Right renal cortex interstitium (tissue), 3 donors: ENCODE measurements around the gene WIZ. TPM values are rescaled to one million over a fixed set of nuclear protein-coding genes. Genes with fewer than 3 reads are reported as not detected.
A peak's percentile ranks its signal among the peaks of the same experiment; 100 is the strongest.

ENCODE experiments used
- DNase-seq, 3 donors: peaks; one replicate each; pipeline ENCODE4 v3.0.0-alpha.2; 2013; ENCODE audit warnings: low read depth in 3 of 3, low spot score in 2 of 3
- polyA plus RNA-seq, 3 donors: library from polyadenylated mRNA; unstranded; fragments of 120-200 nt; gene quantifications; one replicate each; pipeline ENCODE4 v1.2.1, GENCODE V29; 2013; ENCODE audit not compliant: insufficient read length in 3 of 3

WIZ gene
- polyA plus RNA-seq, 3 donors: 22.4 to 26.1 (median 22.4) TPM

DNA sequence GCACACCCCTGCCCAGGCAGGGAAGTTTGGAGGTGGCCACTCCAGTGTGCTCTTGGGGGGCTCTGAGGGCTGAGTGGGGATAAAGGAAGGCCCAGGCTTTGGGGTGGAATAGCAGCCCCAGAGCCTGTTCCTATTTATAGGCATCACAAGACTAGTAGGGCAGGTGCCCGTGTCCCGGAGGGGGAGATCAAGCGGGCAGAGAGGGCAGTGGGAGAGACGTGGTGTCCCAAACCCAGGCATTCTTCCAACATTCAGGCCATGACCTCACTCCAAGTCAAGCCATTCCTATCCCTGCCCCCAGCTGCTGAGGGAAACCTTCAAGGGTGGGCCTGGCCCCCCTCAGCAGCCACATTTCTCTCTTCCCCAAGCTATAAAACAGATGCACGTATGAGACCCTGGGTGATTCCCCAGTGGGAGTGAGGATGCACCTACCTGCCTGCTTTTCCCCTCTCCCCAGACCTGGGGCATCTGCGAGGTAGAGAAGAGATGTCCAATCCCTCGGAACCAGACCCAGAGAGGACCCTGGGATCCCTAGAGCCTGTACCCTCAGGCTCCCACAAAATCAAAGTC is 3.9 kb downstream of the WIZ start:
- DNase-seq: no peak

DNA sequence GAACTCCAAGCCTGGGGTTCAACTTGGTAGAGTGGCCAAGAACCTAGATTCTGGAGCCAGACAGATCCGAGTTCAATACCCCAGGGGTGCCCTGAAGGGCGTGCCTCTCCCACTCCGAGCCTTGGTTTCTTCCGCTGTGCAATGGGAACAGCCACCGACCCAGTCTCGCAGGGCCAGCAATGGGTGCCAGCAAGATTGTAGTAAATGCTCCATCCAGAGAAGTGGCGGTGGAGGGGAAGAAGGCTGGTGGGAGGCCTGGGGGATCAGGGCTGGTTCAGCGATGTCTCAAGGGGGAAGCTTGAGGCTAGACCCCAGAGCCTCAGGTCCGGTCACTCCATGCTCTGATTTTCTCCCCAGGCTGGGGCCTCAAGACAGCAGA is 4.5 kb downstream of the WIZ start:
- no peak for DNase-seq

DNA sequence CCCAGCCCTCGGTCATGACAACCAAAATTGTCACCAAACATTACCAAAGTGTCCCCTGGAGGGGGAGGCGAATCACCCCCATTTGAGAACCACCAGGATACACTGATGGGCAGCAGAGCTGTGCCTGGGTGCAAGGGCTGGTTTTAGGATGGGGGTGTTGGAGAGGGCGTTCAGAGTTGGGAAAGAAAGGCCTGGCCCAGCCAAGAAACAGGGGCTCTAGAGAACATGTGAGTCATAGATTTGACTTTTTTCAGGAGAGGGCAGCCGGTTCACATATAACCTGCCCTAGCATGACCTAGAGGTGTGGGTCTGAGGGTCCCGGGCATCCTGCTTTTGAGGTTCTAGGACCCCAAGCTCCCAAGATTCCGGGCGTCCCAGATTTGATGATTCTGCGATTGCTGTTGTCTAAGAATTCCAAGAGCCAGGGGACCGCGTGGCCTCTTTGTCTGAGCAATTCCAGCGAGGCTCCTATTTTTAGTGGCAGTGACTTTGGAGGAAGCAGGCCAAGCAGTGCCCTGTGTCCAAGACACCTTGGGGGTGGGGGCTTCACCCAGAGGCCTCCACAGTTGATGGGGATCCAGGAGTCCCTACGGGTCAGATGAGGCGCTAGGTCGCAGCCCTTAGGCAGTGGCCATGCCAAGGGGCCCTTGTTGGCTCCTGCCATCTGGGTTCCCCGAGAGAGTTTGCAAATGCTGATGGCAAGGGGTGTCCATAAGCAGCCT is 5.1 kb downstream of the WIZ start:
- DNase-seq: no peak

DNA sequence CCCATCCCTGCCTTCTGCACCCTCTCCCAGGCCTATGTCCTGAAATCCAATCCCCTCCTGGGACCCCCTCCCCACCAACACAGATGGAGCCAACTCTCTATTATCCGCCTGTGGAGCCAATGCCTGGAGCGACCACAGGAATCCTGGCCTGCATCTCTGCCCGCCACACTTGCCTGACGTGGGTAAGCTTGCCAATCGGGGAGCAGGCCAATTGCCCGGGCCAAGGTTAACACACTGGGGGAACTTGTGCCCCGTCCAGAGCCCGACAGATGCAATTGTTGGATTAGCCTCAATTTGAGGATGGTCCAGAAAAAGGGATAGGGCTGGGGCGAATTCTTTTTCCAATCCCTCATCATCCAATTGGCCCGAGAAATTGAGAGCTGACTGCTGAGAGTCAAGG is 5.9 kb downstream of the WIZ start:
- no peak for DNase-seq

DNA sequence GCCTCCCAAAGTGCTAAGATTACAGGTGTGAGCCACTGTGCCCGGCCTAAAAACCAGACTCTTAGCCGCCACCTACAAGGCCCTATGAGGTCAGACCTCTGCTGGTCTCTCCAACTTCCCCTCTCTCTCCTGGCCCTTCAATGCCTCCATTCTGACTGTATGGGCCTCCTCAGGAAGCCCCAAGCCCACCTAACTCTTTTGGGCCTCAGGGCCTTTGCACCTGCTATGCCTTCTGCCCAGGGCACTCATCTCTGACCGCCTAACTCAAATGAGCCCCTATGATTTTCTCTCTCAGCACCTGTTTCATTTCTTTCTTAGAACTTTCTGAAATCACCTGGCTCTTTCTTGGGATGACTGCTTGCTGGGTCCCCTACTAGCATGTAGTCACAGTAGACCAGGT is 6.4 kb downstream of the WIZ start:
- DNase-seq: no peak

DNA sequence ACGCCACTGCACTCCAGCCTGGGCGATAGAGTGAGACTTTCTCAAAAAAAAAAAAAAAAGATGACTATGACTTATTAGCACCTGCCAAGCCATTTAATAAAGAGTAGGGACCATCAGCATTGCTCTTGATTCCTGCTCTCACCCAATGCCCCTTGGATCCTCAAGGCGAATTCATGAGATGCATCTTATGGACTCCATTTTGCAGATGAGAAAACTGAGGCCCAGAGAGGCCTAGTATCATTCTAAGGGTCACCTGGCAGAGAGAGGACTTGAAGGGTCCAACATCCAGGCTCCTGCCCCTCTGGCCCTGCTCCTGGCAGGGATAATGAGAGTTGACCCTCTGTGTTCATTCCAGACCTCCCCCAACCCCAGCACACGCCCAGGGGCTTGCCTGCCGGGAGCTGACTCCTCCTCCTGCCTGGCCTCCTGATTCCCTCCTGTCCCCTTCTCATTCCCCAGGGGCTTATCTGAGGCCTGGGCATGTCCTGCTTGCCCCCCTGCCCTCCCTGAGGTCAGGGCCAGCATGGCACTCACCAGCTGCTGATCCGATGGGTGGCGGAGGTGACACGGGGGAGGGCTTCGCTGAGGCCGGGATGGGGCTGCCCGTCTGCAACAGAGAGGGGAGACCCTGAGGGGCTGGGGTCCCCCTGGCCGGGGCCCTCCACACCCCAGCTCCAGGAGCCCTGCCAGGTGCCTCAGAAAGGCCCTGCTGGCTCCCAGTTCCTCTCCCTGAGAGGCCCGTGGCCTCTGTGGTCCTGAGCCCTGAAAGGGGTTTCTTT is 7.4 kb downstream of the WIZ start:
- no peak for DNase-seq

DNA sequence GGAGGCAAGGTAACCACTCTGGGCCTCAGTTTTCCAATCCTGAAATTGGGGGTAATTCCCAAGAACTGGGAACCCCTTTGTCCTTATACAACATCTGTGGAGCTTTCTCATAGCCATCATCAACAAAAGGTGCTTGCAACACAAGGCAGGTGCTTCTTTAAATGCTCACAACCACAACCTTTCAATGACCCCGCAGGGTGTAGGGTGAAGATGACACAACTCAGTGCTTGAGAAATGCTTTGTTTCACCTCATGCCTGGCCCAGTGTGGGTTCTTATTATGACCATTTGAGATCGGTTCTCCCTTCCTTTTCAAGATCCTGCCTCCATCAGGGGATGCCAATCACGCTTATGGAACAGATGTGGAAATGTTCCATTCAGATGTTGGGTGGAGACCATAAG is 8.4 kb downstream of the WIZ start:
- no peak for DNase-seq

DNA sequence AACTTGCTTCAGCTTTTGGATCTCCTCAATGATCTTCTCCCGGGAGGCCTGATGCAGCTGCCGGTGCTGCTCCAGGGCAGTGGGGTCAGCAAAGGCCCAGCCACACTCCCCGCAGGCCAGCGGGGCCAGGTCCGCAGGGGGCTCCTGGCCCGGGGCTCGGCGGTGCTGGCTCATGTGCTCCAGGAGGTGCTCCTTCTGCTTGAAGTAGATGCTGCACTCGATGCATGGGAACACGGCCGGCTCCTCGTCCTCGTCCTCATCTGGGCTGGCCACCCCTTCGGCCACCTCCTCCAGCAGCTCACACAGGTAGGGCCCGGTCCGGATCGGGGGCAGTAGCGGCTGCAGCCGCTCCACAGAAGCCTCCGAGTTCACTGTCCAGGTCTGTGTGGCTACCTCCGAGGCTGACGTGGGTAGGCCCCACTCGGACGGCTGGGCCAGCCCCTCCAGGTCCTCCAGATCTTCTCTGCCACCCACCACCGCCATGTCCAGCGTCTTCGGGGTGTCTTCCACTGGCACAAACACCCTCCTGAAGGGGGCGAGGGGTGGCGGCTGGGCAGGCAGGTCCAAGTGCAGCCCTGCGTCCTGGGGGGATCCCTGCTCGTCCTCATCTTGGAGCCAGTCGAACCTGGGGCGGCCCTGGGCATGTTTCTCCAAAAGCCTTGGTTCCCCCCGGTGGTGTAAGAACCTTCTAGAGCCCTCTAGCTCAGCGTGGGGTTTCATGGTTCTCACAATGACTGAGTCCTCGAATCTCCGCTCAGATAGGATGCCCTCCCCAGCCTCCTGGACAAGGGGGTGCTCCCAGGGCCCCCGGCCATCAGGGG is 9.7 kb downstream of the WIZ start:
- no peak for DNase-seq

DNA sequence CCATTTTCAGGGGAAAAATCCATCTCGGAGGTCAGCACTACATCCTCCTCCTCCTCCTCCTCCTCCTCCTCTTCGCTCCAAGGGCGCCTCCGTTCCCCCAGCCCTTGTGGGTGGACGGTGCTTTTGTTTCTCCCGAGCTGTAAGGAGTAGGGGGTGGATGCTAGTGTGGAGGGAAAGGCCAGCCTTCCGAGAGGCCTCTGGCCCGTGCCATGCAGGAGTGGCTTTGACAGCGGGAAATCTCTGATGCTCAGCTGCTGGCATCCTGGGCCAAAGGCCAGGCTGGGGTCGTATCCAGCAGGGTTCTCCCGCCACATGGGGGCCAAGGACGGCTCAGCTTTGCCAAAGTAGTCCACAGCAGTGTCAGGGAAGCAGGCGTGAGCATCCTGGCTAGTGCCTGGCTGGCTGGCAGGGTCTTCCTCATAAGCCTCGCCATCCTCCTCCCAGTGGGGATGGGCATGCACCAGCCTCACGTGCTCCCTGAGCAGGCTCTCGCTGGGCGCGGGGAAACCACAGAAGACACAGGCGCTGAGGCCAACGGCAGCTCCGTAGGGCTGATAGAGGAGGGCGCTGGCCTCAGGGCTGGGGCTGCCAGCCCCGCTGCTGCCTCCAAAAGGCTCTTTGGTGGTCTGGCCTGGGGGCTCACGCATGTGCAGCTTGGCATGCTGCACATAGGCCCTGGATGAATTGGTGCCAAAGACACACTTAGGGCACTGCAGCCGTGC is 10.5 kb downstream of the WIZ start:
- DNase-seq: no peak

DNA sequence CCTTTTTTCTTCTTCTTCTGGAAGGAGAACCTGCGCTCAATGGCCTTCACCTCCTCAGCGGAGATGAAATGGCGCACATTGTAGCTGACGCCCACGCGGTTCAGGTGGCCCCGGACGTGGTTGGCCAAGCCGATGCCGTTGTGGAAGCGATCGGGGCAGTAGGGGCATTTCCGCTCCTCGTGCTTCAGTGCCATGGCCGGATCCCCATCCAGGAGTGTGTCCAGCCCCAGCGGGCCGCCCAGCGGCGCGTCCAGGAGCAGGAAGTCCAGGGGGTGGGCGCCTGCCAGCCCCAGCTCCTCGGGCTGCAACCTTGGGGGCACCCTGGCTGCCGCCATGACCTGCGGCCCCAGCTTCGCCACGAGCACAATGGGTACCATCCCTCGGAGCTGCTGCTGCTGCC is 11.2 kb downstream of the WIZ start:
- no peak for DNase-seq

DNA sequence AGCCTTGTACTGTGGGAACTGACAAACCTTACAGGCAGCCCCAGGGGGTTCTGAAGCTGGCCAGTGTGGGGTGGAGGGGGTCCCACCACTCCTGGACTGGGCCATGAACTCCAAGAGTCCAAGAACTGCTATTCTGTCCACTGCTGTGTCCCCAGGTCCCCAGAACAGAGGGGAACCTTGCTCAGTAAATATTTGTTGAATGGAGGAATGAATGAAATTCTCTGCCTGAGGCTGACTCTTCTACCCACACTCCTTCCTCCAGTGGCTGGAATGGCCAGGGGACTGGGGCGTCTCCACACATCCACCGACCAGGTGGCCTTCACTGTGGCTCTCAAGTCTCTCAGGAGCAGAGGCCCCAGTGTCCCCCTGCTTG is 11.6 kb downstream of the WIZ start:
- no peak for DNase-seq

DNA sequence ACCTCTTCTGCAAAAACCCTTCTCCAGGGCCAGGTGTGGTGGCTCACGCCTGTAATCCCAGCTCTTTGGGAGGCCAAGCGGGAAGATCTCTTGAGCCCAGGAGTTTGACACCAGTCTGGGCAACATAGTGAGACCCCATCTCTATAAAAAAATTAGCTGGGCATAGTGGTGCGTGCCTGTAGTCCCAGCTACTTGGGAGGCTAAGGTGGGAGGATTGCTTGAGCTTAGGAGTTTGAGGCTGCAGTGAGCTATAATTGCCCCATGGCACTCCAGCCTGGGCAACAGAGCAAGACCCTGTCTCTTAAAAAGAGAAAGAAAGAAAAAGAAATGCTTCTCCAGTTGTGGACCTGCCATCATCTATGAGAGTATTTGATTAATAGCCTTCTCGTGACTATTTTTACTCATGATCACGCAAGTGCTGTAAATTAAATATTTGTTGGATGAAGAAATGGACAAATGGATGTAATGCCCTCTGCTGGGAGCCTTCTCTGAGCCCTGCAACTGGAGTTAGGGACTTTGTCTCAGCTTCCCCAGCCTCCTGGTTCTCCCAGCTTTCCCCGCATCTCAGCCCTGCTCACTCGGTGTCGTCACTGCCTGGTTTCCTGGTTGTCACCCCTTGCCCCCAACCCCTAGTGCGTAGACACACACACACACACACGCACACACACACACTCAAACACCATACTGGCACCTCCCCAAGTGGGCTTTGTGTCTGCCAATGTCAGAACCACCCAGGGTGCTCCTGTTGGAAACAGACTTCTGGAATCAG is 12.2 kb downstream of the WIZ start:
- DNase-seq: no peak

DNA sequence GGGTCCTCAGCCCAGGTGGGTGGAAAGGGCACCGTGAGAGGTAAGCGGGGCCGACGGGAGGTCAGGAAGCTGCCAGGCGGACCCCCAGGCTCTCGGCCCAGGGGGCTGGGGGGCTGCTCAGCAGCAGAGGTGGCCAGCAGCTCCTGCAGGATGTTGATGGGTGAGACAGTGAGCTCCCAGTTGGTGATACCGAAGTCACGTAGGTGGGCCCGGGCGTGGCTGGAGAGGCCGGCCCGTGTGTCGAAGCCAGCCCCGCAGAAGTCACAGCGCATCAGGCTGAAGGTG is 13.0 kb downstream of the WIZ start:
- no peak for DNase-seq

DNA sequence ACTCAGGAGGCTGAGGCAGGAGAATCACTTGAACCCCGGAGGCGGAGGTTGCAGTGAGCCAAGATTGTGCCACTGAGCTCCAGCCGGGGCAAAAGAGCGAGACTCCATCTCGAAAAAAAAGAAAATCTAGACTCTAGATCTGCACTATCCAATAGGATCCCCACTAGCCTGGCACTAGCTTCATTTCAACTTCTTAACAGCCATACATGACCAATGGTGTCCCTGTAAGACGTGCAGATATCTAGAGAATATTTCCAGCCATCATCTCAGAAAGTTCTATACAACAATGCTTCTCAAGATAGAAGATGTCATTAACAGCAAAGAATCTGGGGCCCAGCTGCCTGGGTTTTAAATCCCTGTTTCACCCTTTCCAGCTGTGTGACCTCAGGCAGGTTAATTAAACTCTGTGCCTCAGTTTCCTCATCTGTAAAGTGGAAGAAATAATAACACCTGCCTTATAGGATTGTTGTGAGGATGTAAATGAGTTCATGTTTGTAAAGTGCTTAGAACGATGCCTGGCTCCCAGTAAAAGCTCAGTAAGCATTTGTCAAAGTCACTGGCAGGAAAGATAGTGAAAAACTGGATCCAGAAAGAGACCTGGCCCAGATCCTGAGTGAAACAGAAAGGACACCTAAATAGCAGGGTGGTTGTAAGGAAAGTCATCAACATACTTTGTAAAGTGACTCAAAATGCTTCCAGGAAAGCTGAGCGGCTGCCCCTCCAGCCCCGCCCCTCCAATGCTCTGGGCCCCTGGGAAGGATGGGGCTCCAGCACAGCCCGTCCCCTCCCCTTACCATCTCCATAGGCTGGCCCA is 13.5 kb downstream of the WIZ start:
- DNase-seq: no peak

DNA sequence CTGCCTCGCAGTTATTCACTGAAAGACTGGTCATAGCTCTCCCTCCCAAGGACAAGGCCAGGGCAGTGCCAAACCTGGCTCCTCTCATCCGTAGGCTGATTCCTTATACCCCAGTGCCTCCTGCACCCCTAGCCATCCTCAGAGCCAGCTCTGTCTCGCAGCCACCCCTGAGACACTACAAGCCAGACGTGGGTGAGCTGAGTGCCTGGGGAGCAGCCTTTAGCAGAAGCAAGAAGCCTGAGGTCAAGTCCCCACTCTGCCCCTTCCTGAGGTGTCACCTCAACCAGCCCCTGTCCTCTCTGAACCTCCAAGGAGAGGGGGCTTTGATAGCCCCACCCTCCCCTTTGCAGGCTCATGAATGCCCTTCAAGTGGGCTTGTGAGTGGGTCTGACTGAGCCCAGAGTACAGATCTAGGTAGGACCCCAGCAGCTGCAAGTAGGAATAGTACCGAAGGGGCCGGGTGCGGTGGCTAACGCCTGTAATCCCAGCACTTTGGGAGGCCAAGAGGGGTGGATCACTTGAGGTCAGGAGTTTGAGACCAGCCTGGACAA is 16.2 kb downstream of the WIZ start:
- no peak for DNase-seq

DNA sequence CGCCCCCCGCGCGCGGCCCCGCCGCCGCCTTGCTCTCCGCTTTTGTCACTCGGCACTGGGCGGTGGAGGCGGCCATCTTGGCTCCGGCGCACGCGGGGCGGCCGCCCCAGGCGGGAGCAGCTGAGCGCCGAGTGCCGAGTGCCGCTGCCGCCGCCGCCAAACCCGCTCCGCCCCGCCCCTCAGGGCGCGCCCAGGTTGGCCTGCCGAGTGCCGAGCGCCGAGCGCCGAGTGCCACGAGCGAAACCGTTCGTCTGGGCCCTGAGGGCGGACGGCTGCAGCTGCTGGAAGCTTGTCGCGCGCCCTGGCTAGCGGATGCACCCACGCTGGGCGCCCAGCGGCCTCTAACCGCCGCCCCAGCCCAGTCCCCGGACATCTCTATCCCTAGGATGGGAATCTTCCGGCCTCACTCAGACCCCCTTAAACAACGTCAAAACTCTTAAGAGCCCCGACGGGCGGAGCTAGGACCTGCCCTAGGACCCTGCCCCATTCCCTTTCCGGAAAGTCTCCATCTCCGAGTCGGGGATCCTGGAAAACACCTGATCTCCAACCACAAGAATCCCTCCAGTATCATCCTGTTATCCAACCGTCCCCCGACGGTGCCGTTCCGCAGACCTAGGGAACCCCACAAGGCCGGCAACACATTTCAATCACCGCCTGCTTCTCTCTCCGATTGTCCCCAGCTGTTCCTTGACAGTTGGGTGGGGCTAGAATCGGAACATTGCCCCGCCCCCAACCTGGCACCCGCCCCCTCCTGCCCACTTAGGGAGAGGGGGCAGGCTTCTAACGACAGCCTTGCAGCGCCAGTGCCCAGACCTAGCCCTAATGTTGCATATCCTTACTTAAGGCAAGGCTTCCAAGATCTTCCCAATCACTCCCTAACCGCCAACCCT is 16.9 kb downstream of the WIZ start:
- DNase-seq: peak in 2 of 3 donors; percentile 73 to 80

DNA sequence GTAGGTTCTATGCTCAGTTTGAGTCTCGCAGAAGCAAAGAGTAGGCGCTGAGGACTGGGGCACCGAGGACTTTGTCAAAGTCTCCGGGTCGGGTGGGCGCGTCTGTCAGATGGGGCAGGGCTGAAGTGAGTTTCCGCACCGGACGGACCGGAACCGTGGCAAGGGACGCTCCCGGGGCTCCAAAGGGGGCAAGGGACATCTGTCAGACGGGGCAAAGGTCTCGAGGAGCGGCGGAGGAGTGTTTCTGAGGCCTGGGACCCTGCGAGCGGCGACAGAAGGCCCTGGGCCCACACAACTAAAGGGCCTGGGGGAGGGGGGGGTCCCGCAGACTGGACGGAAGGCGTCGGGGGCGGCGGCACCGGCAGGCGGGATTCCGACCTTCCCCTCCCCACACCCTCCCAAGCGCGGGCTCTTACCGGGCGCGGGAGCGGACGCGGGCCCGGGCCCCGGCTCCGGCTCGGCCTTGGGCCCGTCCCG is 17.7 kb downstream of the WIZ start:
- no peak for DNase-seq
